ENCODE results near the gene SP4.

DNA sequence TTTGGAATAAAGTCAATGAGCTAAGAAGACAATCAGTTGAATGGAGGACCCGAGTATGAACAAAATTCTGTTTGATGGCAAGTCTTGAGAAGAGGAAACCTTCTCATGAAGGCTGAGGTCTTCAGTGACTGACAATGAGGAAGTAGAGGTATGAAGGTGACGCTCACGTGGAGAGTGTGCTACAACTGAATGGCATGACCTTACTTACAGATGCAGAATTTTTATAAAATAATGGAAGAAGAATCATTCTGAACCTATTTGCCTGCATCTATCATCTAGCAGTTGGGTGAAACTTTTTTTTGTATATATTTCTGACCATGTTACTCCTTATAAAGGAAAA lies 19.4 kb upstream of the SP4 start:
- TF ChIP-seq POLR2A (IDR thresholded peaks at IDR 0.05): no peak
- TF ChIP-seq, protein P1, sequence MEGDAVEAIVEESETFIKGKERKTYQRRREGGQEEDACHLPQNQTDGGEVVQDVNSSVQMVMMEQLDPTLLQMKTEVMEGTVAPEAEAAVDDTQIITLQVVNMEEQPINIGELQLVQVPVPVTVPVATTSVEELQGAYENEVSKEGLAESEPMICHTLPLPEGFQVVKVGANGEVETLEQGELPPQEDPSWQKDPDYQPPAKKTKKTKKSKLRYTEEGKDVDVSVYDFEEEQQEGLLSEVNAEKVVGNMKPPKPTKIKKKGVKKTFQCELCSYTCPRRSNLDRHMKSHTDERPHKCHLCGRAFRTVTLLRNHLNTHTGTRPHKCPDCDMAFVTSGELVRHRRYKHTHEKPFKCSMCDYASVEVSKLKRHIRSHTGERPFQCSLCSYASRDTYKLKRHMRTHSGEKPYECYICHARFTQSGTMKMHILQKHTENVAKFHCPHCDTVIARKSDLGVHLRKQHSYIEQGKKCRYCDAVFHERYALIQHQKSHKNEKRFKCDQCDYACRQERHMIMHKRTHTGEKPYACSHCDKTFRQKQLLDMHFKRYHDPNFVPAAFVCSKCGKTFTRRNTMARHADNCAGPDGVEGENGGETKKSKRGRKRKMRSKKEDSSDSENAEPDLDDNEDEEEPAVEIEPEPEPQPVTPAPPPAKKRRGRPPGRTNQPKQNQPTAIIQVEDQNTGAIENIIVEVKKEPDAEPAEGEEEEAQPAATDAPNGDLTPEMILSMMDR (IDR thresholded peaks at IDR 0.05): no peak
- TF ChIP-seq EP300 (IDR thresholded peaks at IDR 0.05; ENCODE audit: low read depth): no peak
- no peak for TF ChIP-seq POLR2AphosphoS5 (IDR thresholded peaks at IDR 0.05)

Measured in transverse colon (tissue), 4 donors.